Endothelial cell of umbilical vein (primary cell): ENCODE data around the gene LRRC37A3. TPM values are rescaled to one million over a fixed set of nuclear protein-coding genes. Genes with fewer than 3 reads are reported as not detected.
"Not testable (repeated sequence)": the region's sequence is repeated elsewhere in the genome, so short reads cannot be mapped to it uniquely, and the experiment has no call there.

ENCODE experiments used
- Bru-seq: library from RNA; stranded (reverse); fragments of 400-500 nt; gene quantifications from one replicate; lab custom pipeline; 2021; lab: Mats Ljungman, UMichigan
- BruChase-seq, 2 experiments: library from RNA; stranded (reverse); fragments of 400-500 nt; gene quantifications; one replicate each; lab custom pipeline; 2021; lab: Mats Ljungman, UMichigan
- BruUV-seq: library from RNA; stranded (reverse); fragments of 400-500 nt; replicated peaks from 2 replicates; lab custom pipeline; 2021; lab: Mats Ljungman, UMichigan
- CTCF ChIA-PET: fragments of 300-600, 350-600 bp; sonication (Branson Sonifier 250); formaldehyde crosslinking; loops from one replicate; lab custom pipeline; 2021; ENCODE audit warnings: antibody characterized with exemption, inconsistent platforms; lab: Charles Lee
- POLR2A ChIA-PET: fragments of 300-600, 350-600 bp; sonication (Branson Sonifier 250); formaldehyde crosslinking; loops from one replicate; lab custom pipeline; 2021; ENCODE audit warnings: antibody characterized with exemption, inconsistent platforms; lab: Charles Lee
- DNase-seq: peaks from one replicate; pipeline ENCODE4 v3.0.0-alpha.2; 2011; ENCODE audit warnings: low read depth, low spot score
- FAIRE-seq: peaks from 2 replicates; lab custom pipeline; 2011; peaks lifted over from hg19 to GRCh38; lab: Jason Lieb, UNC
- H2AFZ ChIP-seq: 2 replicates; pipeline ENCODE4 v1.6.0; 2012; ENCODE audit warnings: low read depth, low read length, control low read depth, inconsistent platforms
- H3K27ac ChIP-seq: 2 replicates; pipeline ENCODE4 v1.5.1; 2011; ENCODE audit warnings: low read depth, mild to moderate bottlenecking, control low read depth, low read length, moderate library complexity; ENCODE audit not compliant: insufficient read depth
- H3K27me3 ChIP-seq, 2 experiments: 2 replicates each; pipeline versions ENCODE4 v1.6.0 to v1.6.1; 2011; ENCODE audit warnings: low read length in 2 of 2, mixed read lengths in 1 of 2; ENCODE audit not compliant: control insufficient read depth in 2 of 2, insufficient read depth in 2 of 2
- H3K36me3 ChIP-seq, 2 experiments: 2 replicates in 1 of 2; 3 replicates in 1 of 2; pipeline ENCODE4 v1.5.1; 2011; ENCODE audit warnings: low read length in 2 of 2, mild to moderate bottlenecking in 1 of 2, moderate library complexity in 1 of 2; ENCODE audit not compliant: control insufficient read depth in 2 of 2, insufficient read depth in 2 of 2; ENCODE audit errors: extremely low read depth in 1 of 2
- H3K4me1 ChIP-seq: 3 replicates; pipeline ENCODE4 v1.5.1; 2011; ENCODE audit warnings: mild to moderate bottlenecking, low read length; ENCODE audit not compliant: control insufficient read depth, insufficient read depth; ENCODE audit errors: extremely low read depth
- H3K4me2 ChIP-seq: 2 replicates; pipeline ENCODE4 v1.6.1; 2011; ENCODE audit warnings: low read length, control low read depth, mixed read lengths; ENCODE audit not compliant: insufficient read depth
- H3K4me3 ChIP-seq, 3 experiments: fragments of 200-600 bp in 1 of 3; sonication (generic), shearing (Covaris generic) in 1 of 3; replicated peaks in 1 of 3; 2 replicates each; pipeline ENCODE4 v1.5.1; 2011 to 2016; ENCODE audit warnings: control low read depth in 3 of 3, low read length in 3 of 3, mild to moderate bottlenecking in 2 of 3, inconsistent platforms in 1 of 3, low read depth in 1 of 3, moderate library complexity in 1 of 3; ENCODE audit not compliant: insufficient read depth in 1 of 3
- H3K79me2 ChIP-seq: 2 replicates; pipeline ENCODE4 v1.6.0; 2012; ENCODE audit warnings: low read length, inconsistent platforms; ENCODE audit not compliant: control insufficient read depth, insufficient read depth
- H3K9ac ChIP-seq: replicated peaks from 2 replicates; pipeline ENCODE3; 2011; ENCODE audit warnings: low read length, control low read depth; ENCODE audit not compliant: insufficient read depth; ENCODE audit errors: extremely low read depth
- H3K9me1 ChIP-seq: replicated peaks from 3 replicates; pipeline ENCODE4 v1.6.0; 2011; ENCODE audit warnings: mild to moderate bottlenecking, low read length; ENCODE audit not compliant: control insufficient read depth, insufficient read depth; ENCODE audit errors: extremely low read depth
- H3K9me3 ChIP-seq: replicated peaks from 2 replicates; pipeline ENCODE4 v1.5.1; 2012; ENCODE audit warnings: low read length, inconsistent platforms; ENCODE audit not compliant: control insufficient read depth, insufficient read depth
- H4K20me1 ChIP-seq: replicated peaks from 2 replicates; pipeline ENCODE3; 2011; ENCODE audit warnings: mild to moderate bottlenecking, low read length; ENCODE audit not compliant: control insufficient read depth, insufficient read depth; ENCODE audit errors: extremely low read depth
- CTCF ChIP-seq, 2 donors: IDR thresholded peaks; 1 replicate in 1 of 2; 2 replicates in 1 of 2; pipeline ENCODE4 v1.5.1; 2011; ENCODE audit warnings: low read length in 2 of 2, mild to moderate bottlenecking in 2 of 2, moderate library complexity in 2 of 2, control low read depth in 1 of 2, inconsistent platforms in 1 of 2, low read depth in 1 of 2; ENCODE audit not compliant: insufficient read depth in 1 of 2; ENCODE audit errors: extremely low read depth in 1 of 2
- POLR2A ChIP-seq: IDR thresholded peaks from 2 replicates; pipeline ENCODE4 v1.6.1; 2012; ENCODE audit warnings: low read depth, mild to moderate bottlenecking, control low read depth, low read length
- POLR2AphosphoS5 ChIP-seq: IDR thresholded peaks from 2 replicates; pipeline ENCODE4 v1.6.1; 2012; ENCODE audit warnings: low read depth, mild to moderate bottlenecking, control low read depth, low read length, moderate library complexity; ENCODE audit not compliant: insufficient read depth
- dilution Hi-C: fragments of 300-500 bp; cut with MboI; formaldehyde crosslinking; loops from one replicate; pipeline ENCODE4 v1.15.0; 2019; ENCODE audit warnings: low sequenced_read_pairs; ENCODE audit not compliant: extremely low pct_ligation_motif_present
- intact Hi-C: fragments of 100-400 bp; cut with micrococcal nuclease; formaldehyde crosslinking; loops from one replicate; pipeline ENCODE4 v1.10.0; 2022
- long read RNA-seq: library from polyadenylated mRNA; stranded (forward); transcript quantifications from one replicate; pipeline ENCODE4 v2.0.0, GENCODE V29; 2021
- polyA minus RNA-seq, 3 experiments: library from RNA; depleted of rRNA, polyadenylated mRNA; stranded (reverse); fragments of >200 nt; gene quantifications; 1 replicate in 1 of 3; 2 replicates in 2 of 3; pipeline ENCODE4 v1.2.3, GENCODE V29; 2011
- polyA plus RNA-seq, 4 experiments: library from polyadenylated mRNA; depleted of rRNA in 3 of 4; stranded (reverse) in 3 of 4; unstranded in 1 of 4; fragments of >200 nt; gene quantifications; 2 replicates each; pipeline versions ENCODE4 v1.2.1 to v1.2.3, GENCODE V29; 2011 to 2012; ENCODE audit warnings: missing spikeins in 1 of 4
- total RNA-seq: library from RNA; stranded (reverse); gene quantifications from 2 replicates; pipeline ENCODE4 v1.2.3, GENCODE V29; 2021
- TF ChIP-seq, protein P1 (sequence below): IDR thresholded peaks from 2 replicates; pipeline ENCODE4 v1.6.1; 2011; ENCODE audit not compliant: insufficient read depth, insufficient read length

Gene LRRC37A3
- 7.1 and 16.1 TPM in 2 replicates for total RNA-seq
- 8.6 and 8.8 TPM in 2 replicates for polyA plus RNA-seq
- 4.1 and 4.9 TPM in 2 replicates for polyA plus RNA-seq (2011; cell fraction: cytosol; rRNA removed)
- 33.0 and 36.1 TPM in 2 replicates for polyA plus RNA-seq (2011; cell fraction: nucleus; rRNA removed)
- 2.9 and 5.9 TPM in 2 replicates for polyA plus RNA-seq (2012)
- 15.9 and 16.5 TPM in 2 replicates for polyA minus RNA-seq
- polyA minus RNA-seq (2011; cell fraction: cytosol; rRNA and poly(A)+ RNA removed): 2.0 TPM
- polyA minus RNA-seq (2011; cell fraction: nucleus; rRNA and poly(A)+ RNA removed): 31.2 and 35.1 TPM in 2 replicates
- percentile 52 among the genes with signal in this experiment for Bru-seq, nascent RNA
- percentile 75 among the genes with signal in this experiment for BruChase-seq, experiment 1, labeled RNA remaining after a 6-hour chase
- BruChase-seq, experiment 2, labeled RNA remaining after a 2-hour chase: percentile 68 among the genes with signal in this experiment
- long read RNA-seq, partial matches to known transcripts: 1 of 3 reads
- long read RNA-seq, other reads (novel, unspliced or antisense): 2 of 3 reads

DNA sequence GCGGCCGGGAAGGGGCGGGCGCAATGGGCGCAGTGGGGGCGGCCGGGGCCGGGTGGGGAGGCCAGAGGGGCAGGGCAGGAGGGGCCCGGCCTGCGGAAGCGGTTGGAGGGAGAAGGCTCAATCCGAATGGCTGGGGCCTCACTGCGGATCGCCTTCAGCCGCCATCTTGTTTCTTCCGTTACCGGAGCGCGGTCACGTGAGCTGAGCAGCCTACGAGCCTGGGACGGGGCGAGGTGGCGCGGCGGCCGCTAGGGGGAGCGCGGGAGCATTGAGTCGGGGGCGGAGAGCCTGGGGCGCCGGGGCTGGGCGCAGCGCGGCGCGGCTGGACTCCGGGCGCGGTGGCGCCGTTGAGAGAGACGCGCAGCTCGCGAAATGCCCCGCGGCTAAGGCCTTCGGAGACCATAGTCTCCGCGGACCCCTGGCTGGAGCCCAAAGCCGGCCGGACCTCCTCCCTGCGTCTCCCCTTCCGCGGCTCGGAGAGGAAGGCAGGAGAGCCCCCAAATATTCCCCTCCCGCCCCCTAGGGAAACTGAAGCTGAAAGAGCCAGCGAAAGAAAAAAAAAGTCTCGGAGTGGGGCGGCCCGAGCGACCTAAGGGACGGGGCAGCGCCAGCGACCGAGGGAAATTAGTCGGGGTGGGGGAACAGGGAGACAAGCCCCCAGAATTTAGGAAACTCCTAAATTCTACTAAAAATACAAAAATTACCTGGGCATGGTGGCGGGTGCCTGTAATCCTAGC is at the start of gene LRRC37A3:
LRRC37A3 (minus strand) TSS at position 190 of the 737 bp plus-strand sequence. CDS start 22,221 bp downstream, outside the sequence.
- H2AFZ ChIP-seq: peak within 1 kb of the TSS; percentile 75
- peak within 1 kb of the TSS; percentile 64 for H3K4me2 ChIP-seq
- TSS peak; percentile 19 for BruUV-seq
- H3K36me3 ChIP-seq, H3K9me3 ChIP-seq, H3K27me3 ChIP-seq, H3K9me1 ChIP-seq, dilution Hi-C loops, H4K20me1 ChIP-seq, H3K79me2 ChIP-seq, H3K4me1 ChIP-seq: not testable (repeated sequence)
- CTCF ChIA-PET: interaction anchor here (0.7 to 1.5 kb wide), 12 partner anchors 10 to 299 kb away, joined by 3 to 13 read pairs (median 4); partner anchors contain the start of gene RGS9
- intact Hi-C loops: loop anchor here (2.0 kb wide), 1 partner anchor 43 kb away; no protein-coding TSS in a partner anchor
- H3K9ac ChIP-seq: peak within 1 kb of the TSS; percentile 47
- FAIRE-seq: peak; percentile 81
- DNase-seq: peak; percentile 97
- H3K27ac ChIP-seq: peak within 1 kb of the TSS; percentile 21
- peak within 1 kb of the TSS; percentile 50 to 62 (median 60) for H3K4me3 ChIP-seq
- POLR2A ChIA-PET: interaction anchor here (0.6 kb wide), 1 partner anchor 9 kb away, joined by 3 read pairs; no protein-coding TSS in a partner anchor
- TF ChIP-seq CTCF (IDR thresholded peaks at IDR 0.05; ENCODE audit: extremely low read depth in 1 of 2, insufficient read depth in 1 of 2, low read depth in 1 of 2, low read length in 2 of 2): peak; percentile 82 to 88
- TF ChIP-seq, protein P1, sequence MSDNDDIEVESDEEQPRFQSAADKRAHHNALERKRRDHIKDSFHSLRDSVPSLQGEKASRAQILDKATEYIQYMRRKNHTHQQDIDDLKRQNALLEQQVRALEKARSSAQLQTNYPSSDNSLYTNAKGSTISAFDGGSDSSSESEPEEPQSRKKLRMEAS: peak; percentile 85
- TF ChIP-seq POLR2A: peak; percentile 59
- peak; percentile 72 for TF ChIP-seq POLR2AphosphoS5
